SK-N-SH treated with all-trans-retinoic acid at 6 μM for 48 hours (cell line): ENCODE results near the gene RAD51B.

Experiments
- ARNTL ChIP-seq: fragments of 450-650 bp; formaldehyde crosslinking; IDR thresholded peaks from 2 replicates; pipeline ENCODE4 v1.5.0; 2020; ENCODE audit warnings: low read depth, mild to moderate bottlenecking, moderate library complexity, borderline replicate concordance
- ISL1 ChIP-seq: fragments of 250-450 bp; sonication (Bioruptor Pico); IDR thresholded peaks from 2 replicates; pipeline ENCODE4 v2.1.2; 2022; ENCODE audit warnings: mild to moderate bottlenecking, moderate library complexity
- OSR1 ChIP-seq: fragments of 250-450 bp; sonication (Bioruptor Pico); IDR thresholded peaks from 2 replicates; pipeline ENCODE4 v1.8.0; 2022; ENCODE audit warnings: moderate library complexity, mild to moderate bottlenecking, inconsistent platforms
- PATZ1 ChIP-seq: fragments of 250-450 bp; sonication (Bioruptor Pico); IDR thresholded peaks from 2 replicates; pipeline ENCODE4 v1.8.0; 2020; ENCODE audit warnings: mild to moderate bottlenecking, moderate library complexity, borderline replicate concordance
- TCF4 ChIP-seq: fragments of 250-450 bp; sonication (Bioruptor Pico); IDR thresholded peaks from 2 replicates; pipeline ENCODE4 v1.8.0; 2021; ENCODE audit warnings: mild to moderate bottlenecking, moderate library complexity, borderline replicate concordance
- ZFP3 ChIP-seq: fragments of 250-450 bp; sonication (Bioruptor Pico); IDR thresholded peaks from 2 replicates; pipeline ENCODE4 v1.5.0; 2020; ENCODE audit warnings: mild to moderate bottlenecking, moderate library complexity
- ZFP30 ChIP-seq: fragments of 450-650 bp; formaldehyde crosslinking; IDR thresholded peaks from 2 replicates; pipeline ENCODE4 v1.5.0; 2022; ENCODE audit warnings: mild to moderate bottlenecking, moderate library complexity
- ZNF565 ChIP-seq: fragments of 450-650 bp; formaldehyde crosslinking; conservative IDR thresholded peaks from 2 replicates; pipeline ENCODE4 v1.5.0; 2020; ENCODE audit warnings: low read depth, mild to moderate bottlenecking, moderate library complexity
- ZNF70 ChIP-seq: fragments of 450-650 bp; formaldehyde crosslinking; IDR thresholded peaks from 2 replicates; pipeline ENCODE4 v1.5.0; 2020; ENCODE audit warnings: mild to moderate bottlenecking, moderate library complexity
- TF ChIP-seq, protein P1 (sequence below): fragments of 250-450 bp; sonication (Bioruptor Pico); IDR thresholded peaks from 2 replicates; pipeline ENCODE4 v1.5.0; 2020; ENCODE audit warnings: mild to moderate bottlenecking, moderate library complexity
- TF ChIP-seq, protein P2 (sequence below): fragments of 250-450 bp; sonication (Bioruptor Pico); IDR thresholded peaks from 2 replicates; pipeline ENCODE4 v1.5.1; 2020; ENCODE audit warnings: low read depth, mild to moderate bottlenecking, moderate library complexity
- TF ChIP-seq, protein P3 (sequence below): fragments of 250-450 bp; sonication (Bioruptor Pico); IDR thresholded peaks from 2 replicates; pipeline ENCODE4 v1.8.0; 2021; ENCODE audit warnings: low read depth, mild to moderate bottlenecking, moderate library complexity, borderline replicate concordance

GRCh38 chr14:68703093-68703492, 883.5 kb downstream of the RAD51B start:
- TF ChIP-seq, protein P1, sequence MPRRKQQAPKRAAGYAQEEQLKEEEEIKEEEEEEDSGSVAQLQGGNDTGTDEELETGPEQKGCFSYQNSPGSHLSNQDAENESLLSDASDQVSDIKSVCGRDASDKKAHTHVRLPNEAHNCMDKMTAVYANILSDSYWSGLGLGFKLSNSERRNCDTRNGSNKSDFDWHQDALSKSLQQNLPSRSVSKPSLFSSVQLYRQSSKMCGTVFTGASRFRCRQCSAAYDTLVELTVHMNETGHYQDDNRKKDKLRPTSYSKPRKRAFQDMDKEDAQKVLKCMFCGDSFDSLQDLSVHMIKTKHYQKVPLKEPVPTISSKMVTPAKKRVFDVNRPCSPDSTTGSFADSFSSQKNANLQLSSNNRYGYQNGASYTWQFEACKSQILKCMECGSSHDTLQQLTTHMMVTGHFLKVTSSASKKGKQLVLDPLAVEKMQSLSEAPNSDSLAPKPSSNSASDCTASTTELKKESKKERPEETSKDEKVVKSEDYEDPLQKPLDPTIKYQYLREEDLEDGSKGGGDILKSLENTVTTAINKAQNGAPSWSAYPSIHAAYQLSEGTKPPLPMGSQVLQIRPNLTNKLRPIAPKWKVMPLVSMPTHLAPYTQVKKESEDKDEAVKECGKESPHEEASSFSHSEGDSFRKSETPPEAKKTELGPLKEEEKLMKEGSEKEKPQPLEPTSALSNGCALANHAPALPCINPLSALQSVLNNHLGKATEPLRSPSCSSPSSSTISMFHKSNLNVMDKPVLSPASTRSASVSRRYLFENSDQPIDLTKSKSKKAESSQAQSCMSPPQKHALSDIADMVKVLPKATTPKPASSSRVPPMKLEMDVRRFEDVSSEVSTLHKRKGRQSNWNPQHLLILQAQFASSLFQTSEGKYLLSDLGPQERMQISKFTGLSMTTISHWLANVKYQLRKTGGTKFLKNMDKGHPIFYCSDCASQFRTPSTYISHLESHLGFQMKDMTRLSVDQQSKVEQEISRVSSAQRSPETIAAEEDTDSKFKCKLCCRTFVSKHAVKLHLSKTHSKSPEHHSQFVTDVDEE (CRISPR knock-in tag): no peak
- no peak for TF ChIP-seq ZFP30 (CRISPR knock-in tag)
- TF ChIP-seq OSR1 (CRISPR knock-in tag): no peak
- TF ChIP-seq TCF4 (CRISPR knock-in tag): no peak
- TF ChIP-seq PATZ1: no peak
- TF ChIP-seq ZNF70 (CRISPR knock-in tag): no peak
- TF ChIP-seq ISL1 (CRISPR knock-in tag): no peak
- TF ChIP-seq ZFP3 (CRISPR knock-in tag): no peak
- no peak for TF ChIP-seq ZNF565 (CRISPR knock-in tag)
- no peak for TF ChIP-seq ARNTL (CRISPR knock-in tag)
- TF ChIP-seq, protein P2, sequence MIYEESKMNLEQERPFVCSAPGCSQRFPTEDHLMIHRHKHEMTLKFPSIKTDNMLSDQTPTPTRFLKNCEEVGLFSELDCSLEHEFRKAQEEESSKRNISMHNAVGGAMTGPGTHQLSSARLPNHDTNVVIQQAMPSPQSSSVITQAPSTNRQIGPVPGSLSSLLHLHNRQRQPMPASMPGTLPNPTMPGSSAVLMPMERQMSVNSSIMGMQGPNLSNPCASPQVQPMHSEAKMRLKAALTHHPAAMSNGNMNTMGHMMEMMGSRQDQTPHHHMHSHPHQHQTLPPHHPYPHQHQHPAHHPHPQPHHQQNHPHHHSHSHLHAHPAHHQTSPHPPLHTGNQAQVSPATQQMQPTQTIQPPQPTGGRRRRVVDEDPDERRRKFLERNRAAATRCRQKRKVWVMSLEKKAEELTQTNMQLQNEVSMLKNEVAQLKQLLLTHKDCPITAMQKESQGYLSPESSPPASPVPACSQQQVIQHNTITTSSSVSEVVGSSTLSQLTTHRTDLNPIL (CRISPR knock-in tag): no peak
- TF ChIP-seq, protein P3, sequence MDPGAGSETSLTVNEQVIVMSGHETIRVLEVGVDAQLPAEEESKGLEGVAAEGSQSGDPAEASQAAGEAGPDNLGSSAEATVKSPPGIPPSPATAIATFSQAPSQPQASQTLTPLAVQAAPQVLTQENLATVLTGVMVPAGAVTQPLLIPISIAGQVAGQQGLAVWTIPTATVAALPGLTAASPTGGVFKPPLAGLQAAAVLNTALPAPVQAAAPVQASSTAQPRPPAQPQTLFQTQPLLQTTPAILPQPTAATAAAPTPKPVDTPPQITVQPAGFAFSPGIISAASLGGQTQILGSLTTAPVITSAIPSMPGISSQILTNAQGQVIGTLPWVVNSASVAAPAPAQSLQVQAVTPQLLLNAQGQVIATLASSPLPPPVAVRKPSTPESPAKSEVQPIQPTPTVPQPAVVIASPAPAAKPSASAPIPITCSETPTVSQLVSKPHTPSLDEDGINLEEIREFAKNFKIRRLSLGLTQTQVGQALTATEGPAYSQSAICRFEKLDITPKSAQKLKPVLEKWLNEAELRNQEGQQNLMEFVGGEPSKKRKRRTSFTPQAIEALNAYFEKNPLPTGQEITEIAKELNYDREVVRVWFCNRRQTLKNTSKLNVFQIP: no peak
